ENCODE measurements around the gene DNAH8.

GRCh38 chr6:38697846-38698245 is 17.3 kb upstream of the DNAH8 start:
- no peak for TF ChIP-seq YY1 (IDR thresholded peaks at IDR 0.05; ENCODE audit: low read depth)
- no peak for TF ChIP-seq TEAD4 (IDR thresholded peaks at IDR 0.05; ENCODE audit: borderline replicate concordance, insufficient read depth)
- no peak for TF ChIP-seq TCF12 (IDR thresholded peaks at IDR 0.05)
- no peak for TF ChIP-seq NFIC (IDR thresholded peaks at IDR 0.05; ENCODE audit: borderline replicate concordance)
- TF ChIP-seq CTCF (IDR thresholded peaks at IDR 0.05), result no peak
